Cardiac septum (tissue), 1 donor: ENCODE data around the gene B3GNT2. TPM values are rescaled to one million over a fixed set of nuclear protein-coding genes. Genes with fewer than 3 reads are reported as not detected.
A peak's percentile ranks its signal among the peaks of the same experiment; 100 is the strongest.
"Not testable (repeated sequence)": the region's sequence is repeated elsewhere in the genome, so short reads cannot be mapped to it uniquely, and the experiment has no call there.

Experiments
- DNase-seq: peaks from one replicate; pipeline ENCODE4 v3.0.0-alpha.2; 2020; ENCODE audit warnings: low spot score
- intact Hi-C: fragments of 100-400 bp; cut with DNase I; formaldehyde crosslinking; loops from one replicate; pipeline ENCODE4 v1.14.0; 2022
- long read RNA-seq: library from polyadenylated mRNA; unstranded; transcript quantifications from one replicate; pipeline ENCODE4 v2.0.0, GENCODE V29; 2021
- total RNA-seq: library from RNA; stranded (reverse); fragmentation: NEBNext Ultra II Directional; extraction: Animal tissue kit (Norgen Biotek cat#: 25700); gene quantifications from one replicate; pipeline ENCODE4 v1.2.1, GENCODE V29; 2021
- donor health status: DM: no; HTN: no; CAD: no.

The B3GNT2 gene, protein sequence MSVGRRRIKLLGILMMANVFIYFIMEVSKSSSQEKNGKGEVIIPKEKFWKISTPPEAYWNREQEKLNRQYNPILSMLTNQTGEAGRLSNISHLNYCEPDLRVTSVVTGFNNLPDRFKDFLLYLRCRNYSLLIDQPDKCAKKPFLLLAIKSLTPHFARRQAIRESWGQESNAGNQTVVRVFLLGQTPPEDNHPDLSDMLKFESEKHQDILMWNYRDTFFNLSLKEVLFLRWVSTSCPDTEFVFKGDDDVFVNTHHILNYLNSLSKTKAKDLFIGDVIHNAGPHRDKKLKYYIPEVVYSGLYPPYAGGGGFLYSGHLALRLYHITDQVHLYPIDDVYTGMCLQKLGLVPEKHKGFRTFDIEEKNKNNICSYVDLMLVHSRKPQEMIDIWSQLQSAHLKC
- total RNA-seq = 31.2 TPM
- long read RNA-seq, transcript B3GNT2-201 (2 exons, 2,763 nt) = major isoform, 78 of 85 reads
- long read RNA-seq, partial matches to known transcripts = 6 of 85 reads
- long read RNA-seq, other reads (novel, unspliced or antisense) = 1 of 85 reads

DNA sequence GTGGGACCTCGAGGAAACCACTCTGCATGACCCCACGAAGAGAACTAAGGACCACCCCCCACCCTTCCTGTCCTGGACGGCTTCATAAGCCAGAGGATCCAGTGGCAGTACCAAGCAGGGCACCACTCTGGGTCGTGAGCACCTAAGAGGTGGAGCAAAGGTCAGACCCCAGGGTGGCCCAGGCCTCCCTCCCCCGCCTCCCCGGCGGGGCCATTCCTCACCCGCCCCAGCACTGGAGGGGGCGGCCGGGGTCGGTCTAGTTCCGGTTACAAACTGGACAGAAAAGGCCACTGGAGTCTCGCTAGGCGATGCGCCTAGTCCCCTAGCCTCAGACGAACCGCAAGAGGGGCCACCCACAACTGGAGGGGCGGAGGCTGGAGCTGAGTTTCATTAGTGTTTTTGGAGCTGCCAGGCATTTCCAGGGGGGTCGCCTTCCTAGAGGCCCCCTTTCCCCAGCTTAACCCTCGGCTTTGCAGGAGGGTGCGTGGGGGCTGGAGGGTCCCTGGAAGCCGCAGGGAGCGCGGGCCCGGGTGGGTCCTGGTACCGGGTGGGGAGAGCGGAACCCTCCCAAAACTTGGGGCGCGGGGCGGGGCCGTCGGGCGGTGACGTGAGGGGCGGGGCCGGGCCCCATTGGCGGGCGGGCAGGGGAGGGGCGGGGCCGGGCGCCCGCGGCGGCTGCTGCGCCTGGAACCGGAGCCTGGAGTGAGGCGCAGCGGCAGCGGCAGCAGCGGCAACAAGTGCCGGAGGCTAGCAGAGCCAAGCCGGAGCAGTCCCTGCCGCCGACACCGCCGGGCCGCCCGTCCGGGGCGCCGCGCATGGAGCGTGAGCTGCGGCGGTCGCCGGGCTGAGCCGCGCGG lies at the start of gene B3GNT2:
B3GNT2 (plus strand) TSS at position 695 of the 857 bp plus-strand sequence. CDS start 26,106 bp downstream, outside the sequence.
- DNase-seq = peak; percentile 95
- intact Hi-C loops = loop anchor here (2.0 to 5.0 kb wide), 6 partner anchors 97 to 273 kb away; no protein-coding TSS in a partner anchor

DNA sequence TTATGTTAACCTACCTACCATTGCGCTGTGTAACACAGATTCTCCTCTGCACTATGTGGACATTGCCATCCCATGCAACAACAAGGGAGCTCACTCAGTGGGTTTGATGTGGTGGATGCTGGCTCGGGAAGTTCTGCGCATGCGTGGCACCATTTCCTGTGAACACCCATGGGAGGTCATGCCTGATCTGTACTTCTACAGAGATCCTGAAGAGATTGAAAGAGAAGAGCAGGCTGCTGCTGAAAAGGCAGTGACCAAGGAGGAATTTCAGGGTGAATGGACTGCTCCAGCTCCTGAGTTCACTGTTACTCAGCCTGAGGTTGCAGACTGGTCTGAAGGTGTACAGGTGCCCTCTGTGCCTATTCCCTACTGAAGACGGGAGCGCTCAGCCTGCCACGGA lies 49.1 kb upstream of the B3GNT2 start:
- intact Hi-C loops, DNase-seq: not testable (repeated sequence)

DNA sequence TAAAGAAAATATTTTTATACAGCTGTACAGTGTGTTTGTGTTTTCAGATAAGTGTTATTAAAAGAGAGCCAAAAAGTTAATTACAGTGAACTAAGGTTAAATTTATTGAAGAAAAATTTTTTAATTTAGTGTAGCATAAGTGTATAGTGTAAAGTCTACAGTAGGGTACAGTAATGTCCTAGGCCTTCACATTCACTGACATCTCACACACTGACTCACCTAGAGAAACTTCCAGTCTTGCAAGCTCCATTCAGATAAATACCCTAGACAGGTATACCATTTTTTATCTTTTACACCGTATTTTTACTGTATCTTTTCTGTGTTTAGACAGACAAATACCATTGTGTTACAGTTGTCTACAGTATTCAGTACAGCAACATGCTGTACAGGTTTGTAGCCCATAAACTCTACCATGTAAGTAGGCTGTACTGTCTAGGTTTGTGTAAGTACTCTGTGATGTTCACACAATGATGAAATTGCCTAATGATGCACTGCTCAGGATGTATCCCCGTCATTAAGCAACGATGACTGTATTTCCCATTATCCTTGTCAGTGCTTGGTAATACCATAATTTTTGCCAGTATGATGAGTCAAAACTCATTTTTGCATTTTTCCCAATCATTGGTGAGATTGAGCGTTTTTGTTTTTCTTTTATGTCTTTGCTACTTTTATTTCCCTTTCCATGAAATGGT lies 48.2 kb upstream of the B3GNT2 start:
- no peak for DNase-seq
- intact Hi-C loops = no loop called here

DNA sequence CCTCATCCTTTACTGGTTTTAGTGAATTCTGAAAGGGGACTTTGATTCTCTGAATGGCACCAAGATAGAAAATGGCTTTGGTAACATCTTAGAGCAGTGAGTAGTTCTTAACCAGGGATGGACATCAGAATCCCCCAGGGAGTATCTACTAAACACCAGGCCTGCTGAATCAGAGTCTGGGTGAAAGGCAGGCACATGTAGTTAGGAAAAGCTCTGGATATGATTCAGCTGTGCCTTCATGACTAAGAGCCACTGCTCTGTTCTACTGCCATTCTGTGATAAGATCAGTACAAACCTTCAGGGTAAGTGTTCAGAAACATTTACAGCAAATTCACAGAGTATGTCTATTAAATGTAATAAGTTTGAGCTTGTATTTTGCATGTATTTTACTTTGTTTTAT lies 46.2 kb upstream of the B3GNT2 start:
- no peak for DNase-seq
- intact Hi-C loops = loop anchor here (5.0 kb wide), 1 partner anchor 38 kb away; no protein-coding TSS in a partner anchor

DNA sequence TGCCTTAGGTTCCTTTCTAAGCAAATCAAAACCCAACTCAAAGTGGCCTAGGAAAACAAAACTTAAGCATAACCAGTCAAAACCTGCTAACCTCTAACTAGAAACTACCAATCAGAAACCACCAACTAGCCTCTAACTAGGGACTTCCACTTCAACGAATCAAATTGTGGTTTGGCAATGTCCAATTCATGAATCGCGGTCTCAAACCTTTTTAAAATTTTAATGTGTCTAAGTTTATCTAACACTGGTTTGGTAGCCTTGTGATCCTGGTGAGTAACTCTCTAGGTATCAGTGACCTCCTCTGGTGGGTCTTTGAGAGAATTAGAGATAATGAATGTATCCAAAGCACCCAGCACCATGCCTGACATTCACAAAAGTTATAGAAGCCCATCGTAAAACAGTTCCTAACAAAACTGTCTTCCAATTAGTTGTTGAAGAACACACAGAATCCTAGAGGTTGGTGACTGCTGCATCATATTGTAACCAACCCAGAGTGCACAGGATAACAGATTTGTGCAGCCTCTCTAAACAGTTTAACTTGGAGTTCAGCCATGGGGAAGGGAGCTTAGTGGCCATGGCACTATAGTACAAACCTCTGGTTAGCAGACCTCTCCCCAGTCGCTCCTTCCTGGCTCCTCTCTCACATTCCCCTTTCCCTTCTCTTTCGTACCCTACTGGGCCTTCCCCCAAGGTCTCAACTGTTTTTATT lies 45.2 kb upstream of the B3GNT2 start:
- no peak for DNase-seq
- intact Hi-C loops = loop anchor here (5.0 kb wide), 1 partner anchor 37 kb away; no protein-coding TSS in a partner anchor

DNA sequence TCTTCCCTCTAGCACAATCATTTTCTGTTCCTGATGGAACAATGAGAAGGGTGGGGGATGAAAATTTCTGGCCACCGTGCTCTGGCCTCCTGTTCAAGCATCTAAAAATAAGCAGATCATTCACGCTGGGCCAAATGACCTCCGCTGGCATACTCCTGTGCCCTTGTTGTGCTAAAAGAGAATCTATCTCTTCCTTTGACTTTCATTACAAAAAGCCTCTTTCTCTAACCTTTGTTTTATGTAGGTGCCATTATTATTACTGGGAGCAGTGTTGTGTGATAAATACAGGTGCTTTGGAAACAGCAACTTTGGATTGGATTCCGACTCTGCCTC lies 44.6 kb upstream of the B3GNT2 start:
- no peak for DNase-seq
- intact Hi-C loops = loop anchor here (5.0 kb wide), 1 partner anchor 36 kb away; no protein-coding TSS in a partner anchor

DNA sequence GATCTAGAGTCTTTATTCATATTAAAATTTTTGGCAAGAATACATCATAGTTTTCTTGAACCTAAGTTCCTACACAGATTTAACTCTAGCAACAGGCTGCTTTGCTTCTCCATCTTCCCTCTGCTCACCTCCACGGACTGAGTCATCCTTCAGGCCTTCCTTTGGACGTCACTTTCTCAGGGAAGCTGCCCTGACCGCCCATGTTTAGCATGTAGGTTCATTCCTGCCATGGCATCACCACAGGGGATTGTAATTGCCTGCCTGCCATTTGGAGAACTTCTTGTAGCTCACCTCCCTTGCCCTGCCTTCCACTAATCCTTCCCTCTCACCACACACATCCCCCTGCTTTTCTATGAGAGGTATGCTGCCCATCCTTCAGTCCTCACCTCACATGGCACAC lies 43.9 kb upstream of the B3GNT2 start:
- DNase-seq = no peak
- intact Hi-C loops = loop anchor here (5.0 kb wide), 1 partner anchor 35 kb away; no protein-coding TSS in a partner anchor

DNA sequence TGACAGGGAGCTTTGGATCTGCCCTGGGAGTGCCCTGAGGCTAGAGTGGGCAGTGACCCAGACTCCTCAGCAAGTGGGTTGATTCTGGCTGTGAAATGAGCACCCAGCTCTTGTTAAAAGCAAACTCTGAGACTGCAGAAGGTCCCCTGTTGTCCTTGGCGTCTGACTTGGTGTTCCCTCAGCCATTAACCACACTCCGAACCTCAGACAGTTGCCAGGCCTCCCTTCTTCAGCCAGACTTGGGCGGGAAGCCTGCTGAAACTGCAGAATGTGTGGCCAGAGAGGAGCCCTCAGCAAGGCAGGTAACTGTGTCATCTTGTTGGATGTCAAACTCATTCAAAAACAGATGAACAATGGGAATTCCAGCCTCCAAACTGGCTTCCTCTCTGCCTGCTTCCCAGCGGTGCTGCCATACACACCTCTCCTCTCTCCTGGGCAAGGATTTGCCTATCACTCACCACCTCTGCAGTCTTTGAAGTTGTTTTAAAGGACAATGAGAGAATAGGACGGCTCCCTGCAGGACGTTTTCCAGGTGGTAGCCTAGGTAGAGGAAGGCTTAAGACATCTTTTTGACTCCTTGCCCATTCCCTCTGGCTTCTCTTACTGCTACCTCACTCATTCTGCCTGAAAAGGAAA lies 38.9 kb upstream of the B3GNT2 start:
- no peak for DNase-seq
- intact Hi-C loops = no loop called here

DNA sequence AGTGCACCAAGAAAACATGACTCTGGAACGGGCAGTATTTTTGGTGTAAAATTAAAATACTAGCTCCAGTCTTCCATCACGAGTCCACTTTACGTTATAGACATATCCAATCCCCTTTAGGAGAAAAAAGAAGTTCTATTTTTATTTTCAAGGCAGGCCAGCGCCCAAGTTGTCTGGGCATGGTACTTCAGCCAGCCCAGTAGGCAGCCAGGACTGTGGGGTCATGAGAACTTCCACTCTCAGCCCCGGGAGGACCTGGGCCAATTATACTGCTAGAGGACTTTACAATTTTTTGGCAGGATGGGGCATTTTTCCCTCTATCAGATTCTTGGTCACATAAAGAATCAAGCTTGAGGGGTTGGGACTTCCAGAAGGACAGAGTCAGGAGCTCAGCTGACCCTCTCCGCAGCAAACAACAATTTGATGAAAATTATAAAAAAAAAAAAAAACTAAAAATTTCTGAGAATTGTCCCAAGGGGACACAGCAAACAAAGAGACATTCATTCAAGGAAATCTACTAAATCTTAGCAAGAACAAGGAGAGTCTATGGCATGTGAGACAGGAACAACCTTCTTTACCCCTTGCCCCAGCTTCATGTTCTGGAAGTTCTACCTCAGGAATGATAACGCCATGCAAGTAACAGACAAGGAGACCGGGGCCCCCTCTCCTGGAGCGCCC lies 37.3 kb upstream of the B3GNT2 start:
- intact Hi-C loops = no loop called here
- DNase-seq = no peak

DNA sequence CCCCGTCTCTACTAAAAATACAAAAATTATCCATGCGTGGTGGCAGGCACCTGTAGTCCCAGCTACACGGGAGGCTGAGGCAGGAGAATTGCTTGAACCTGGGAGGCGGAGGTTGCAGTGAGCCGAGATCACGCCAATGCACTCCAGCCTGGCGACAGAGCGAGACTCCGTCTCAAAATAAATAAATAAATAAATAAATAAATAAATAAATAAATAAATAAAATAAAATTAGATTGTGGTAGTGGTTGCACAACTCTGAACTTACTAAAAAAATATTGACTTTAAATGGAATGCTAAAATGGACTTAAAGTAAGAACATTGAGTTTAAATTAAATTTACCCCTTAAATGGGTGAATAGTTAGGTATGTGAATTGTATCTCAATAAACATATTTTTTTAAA lies 35.2 kb upstream of the B3GNT2 start:
- intact Hi-C loops, DNase-seq: not testable (repeated sequence)

DNA sequence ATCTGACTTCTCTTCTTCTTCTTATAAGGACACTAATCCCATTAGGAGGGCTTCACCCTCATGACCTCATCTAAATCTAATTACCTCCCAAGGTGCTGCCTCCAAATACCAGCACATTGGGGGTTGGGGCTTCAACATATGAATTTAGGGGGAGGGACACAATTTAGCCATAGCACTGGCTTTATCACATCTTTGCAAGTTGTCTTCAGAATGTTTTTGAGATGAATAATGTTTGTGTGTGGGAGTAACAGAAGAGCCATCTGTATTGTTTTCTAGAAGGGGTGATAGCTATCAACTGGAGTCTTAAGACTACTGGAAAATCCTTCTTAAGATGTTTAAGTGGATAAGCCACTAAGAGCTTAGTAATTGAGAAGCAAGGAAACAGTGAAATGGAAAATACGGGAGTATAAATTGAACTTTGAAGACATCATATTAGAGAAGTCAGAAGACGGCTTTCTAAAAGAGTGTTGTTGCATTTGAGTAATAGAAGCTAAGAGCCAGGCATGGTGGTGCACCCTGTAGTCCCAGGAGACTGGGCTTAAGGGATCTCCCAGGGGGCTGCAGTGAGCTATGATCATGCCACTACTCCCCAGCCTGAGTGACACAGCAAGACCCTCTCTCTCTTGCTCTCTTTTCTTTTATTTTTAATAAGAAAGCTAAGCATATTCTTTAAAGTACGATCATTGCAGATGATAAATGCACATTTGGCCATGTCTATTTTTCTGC lies 32.6 kb upstream of the B3GNT2 start:
- no peak for DNase-seq
- intact Hi-C loops = loop anchor here (2.0 kb wide), 1 partner anchor 218 kb away; no protein-coding TSS in a partner anchor

DNA sequence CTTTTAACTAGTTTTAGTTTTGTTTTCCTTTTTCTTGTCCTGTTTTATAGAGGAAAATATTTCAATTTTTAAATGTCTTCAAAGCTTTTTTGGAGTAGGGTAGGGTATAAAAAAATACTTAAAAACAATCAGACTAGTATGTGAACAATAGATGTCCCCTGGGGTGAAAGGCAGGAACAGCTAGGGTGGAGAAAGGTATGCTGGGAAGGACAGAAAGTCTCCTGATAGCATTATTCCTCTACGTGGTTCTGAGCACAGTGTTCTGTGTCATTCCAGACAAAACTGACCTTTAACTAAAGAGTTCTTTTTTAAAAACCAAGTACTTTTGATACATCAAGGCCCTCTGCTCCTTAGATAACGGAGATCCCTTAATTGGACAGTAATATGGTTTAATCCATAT lies 32.1 kb upstream of the B3GNT2 start:
- intact Hi-C loops = loop anchor here (2.0 kb wide), 1 partner anchor 217 kb away; no protein-coding TSS in a partner anchor
- no peak for DNase-seq

DNA sequence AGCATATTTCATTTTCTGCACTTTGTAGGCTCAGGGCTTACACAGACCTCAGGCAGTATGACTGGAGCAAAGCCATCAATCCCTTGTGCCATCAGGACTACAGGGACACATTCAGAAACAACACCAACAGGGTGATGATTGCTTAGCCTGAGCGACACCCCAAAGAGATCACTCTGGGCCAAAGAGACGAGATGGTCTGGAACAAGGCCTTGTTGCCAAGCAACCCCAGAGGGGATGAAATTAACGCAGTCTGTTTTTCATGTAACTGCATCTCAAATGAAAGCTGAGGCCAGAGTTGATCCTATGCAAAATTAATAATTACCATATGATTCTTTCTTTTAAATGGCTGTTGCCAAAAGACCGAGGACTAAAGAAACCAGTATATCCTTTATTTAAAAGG lies 20.2 kb upstream of the B3GNT2 start:
- DNase-seq = no peak
- intact Hi-C loops = no loop called here

DNA sequence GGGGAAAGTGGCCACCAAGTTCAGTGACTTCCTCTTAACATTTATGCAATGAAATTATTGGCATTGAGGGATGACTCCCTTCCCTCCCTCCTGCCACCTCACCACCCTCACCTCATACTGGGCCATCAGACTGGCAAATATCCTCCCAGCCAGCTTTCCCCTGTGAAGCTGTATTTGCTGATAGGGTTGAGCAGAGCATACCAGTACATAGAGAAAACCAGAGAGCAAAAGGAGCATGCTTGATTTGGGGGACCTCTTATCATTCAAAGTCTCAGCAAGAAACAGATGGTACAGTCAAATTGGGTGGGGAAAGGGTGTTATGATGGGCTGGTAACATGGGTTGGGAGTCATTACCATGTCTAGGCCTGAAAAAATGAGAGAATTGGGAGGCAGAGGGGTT lies 19.1 kb upstream of the B3GNT2 start:
- intact Hi-C loops = no loop called here
- DNase-seq = no peak

DNA sequence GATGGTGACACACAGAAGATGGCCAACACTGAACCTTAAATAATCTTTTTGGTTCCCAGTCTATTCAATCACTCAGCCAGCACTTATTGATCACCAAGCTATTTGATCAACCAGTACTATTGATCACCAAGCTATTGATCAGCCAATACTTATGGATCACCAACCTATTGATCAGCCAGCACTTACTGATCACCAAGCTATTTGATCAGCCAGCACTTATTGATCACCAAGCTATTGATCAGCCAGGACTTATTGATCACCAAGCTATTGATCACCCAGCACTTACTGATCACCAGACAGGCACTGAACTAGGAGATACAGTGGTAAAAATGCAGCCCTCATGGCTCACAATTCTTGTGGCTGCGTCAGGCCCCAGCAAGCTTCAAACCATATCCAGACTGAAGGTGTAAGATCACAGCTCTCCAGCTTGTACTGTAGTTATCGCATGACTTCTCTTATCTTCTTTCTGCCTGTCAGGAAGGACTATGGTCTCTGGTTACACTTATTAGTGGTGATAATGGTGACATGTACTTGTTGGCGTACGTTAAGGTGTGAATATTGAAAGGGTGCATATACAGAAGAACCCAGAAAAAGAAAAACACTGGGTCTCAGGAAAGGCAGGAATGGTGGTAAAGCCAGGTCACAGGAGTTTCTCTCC lies 18.4 kb upstream of the B3GNT2 start:
- intact Hi-C loops = no loop called here
- no peak for DNase-seq

DNA sequence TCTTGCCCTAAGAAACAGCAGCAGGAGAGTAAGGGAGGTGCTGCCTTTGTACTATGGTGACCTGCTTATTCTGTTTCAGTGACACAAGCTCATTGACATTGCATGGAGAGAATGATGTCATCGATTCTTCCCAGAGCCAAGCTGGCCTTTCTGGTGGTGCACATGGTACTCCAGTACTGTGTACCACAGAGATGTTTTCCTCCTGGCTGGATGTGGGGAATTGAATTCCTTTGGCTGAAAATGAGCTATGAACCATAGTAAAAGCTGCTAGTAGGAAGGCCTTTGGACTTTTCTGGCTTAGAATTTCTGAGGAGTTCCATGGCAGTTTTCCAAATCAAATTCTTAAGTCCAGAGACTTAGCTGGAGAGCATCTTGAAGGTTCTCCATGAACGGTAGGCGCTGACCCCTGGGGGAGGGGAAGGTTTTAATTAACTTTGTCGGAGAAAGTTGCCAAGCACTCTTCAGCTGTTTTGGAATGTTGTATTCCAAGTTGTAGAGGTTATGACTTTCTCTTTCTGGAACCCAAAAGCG lies 17.1 kb upstream of the B3GNT2 start:
- intact Hi-C loops = no loop called here
- no peak for DNase-seq

DNA sequence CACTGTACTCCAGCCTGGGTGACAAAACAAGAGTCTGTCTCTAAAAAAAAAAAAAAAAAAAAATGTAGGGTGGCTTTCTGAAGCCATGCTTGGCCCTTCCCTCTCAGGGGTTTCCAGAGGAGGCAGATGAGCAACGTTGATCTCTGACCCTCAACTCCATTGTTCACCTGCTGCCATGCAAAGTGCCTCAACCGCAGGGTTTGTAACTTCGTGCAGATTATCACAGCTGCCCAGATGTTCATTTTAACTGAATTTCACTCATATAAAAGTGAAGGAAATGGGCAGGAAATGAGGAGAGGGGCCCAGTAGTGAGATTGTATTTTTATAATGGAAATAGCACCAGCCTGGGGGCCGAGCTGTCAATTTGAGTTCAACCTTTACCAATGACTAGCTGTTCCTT lies 14.9 kb upstream of the B3GNT2 start:
- intact Hi-C loops = no loop called here
- no peak for DNase-seq
